Naive B cell (primary cell): ENCODE measurements around the gene SCAMP3. TPM values are rescaled to one million over a fixed set of nuclear protein-coding genes. Genes with fewer than 3 reads are reported as not detected.
"Not testable (repeated sequence)": the region's sequence is repeated elsewhere in the genome, so short reads cannot be mapped to it uniquely, and the experiment has no call there.

Experiments
- ATAC-seq, 2 donors: fragments of 150-1000 bp; cut with Tn5 transposase; 2 replicates each; pipeline ENCODE4 v1.10.0; 2021; ENCODE audit warnings: low read depth in 2 of 2, mild to moderate bottlenecking in 2 of 2, moderate library complexity in 2 of 2
- DNase-seq: peaks from one replicate; pipeline ENCODE4 v3.0.0; 2022
- H3K27ac Mint-ChIP-seq, 6 donors: one replicate each; pipeline ENCODE4 v1.8.0; 2020 to 2022; ENCODE audit warnings: mild to moderate bottlenecking in 6 of 6, mixed read lengths in 6 of 6, moderate library complexity in 5 of 6, inconsistent platforms in 2 of 6
- H3K27me3 Mint-ChIP-seq, 3 donors: one replicate each; pipeline ENCODE4 v1.8.0; 2021 to 2022; ENCODE audit warnings: mixed read lengths in 3 of 3, mild to moderate bottlenecking in 1 of 3
- H3K36me3 Mint-ChIP-seq, 2 donors: one replicate each; pipeline ENCODE4 v1.8.0; 2020 to 2022; ENCODE audit warnings: mixed read lengths in 2 of 2, inconsistent platforms in 1 of 2, mild to moderate bottlenecking in 1 of 2
- H3K4me1 Mint-ChIP-seq, 3 donors: one replicate each; pipeline ENCODE4 v1.8.0; 2020 to 2022; ENCODE audit warnings: mixed read lengths in 3 of 3, inconsistent platforms in 1 of 3, mild to moderate bottlenecking in 1 of 3, moderate library complexity in 1 of 3
- H3K4me3 Mint-ChIP-seq, 8 donors: one replicate each; pipeline ENCODE4 v1.8.0; 2020 to 2022; ENCODE audit warnings: mild to moderate bottlenecking in 8 of 8, mixed read lengths in 8 of 8, moderate library complexity in 8 of 8, inconsistent platforms in 2 of 8
- H3K9me3 Mint-ChIP-seq, 7 donors: one replicate each; pipeline ENCODE4 v1.8.0; 2020 to 2022; ENCODE audit warnings: mixed read lengths in 7 of 7, mild to moderate bottlenecking in 5 of 7, inconsistent platforms in 2 of 7, moderate library complexity in 1 of 7
- polyA plus RNA-seq, 6 donors: library from polyadenylated mRNA; unstranded; fragments of 300-500 nt; fragmentation: Illumina TruSeq; gene quantifications; one replicate each; pipeline ENCODE4 v1.2.3, GENCODE V29; 2021; ENCODE audit warnings: low read depth in 6 of 6

The SCAMP3 gene
- polyA plus RNA-seq, 6 donors from 2014 or later, result 100 to 142 (median 125) TPM

- DNase-seq (no peak), ATAC-seq (no peak)
- H3K27ac Mint-ChIP-seq, result peak overlapping the region in 5 of 6 donors; percentile 18 to 79 (median 26)
- H3K9me3 Mint-ChIP-seq, result no peaks in the 10 kb centered on the region
- H3K4me3 Mint-ChIP-seq, result peak overlapping the region; percentile 73 to 92 (median 85)
- H3K27me3 Mint-ChIP-seq, result no peaks in the 10 kb centered on the region
- H3K36me3 Mint-ChIP-seq, result peaks cover 0 to 10% of the 10 kb centered on the region in 2 donors
- H3K4me1 Mint-ChIP-seq, result peaks cover 42 to 53% (median 43%) of the 10 kb centered on the region in 3 donors
Measured at GRCh38 chr1:155256058-155256852, 5.9 kb downstream of the SCAMP3 start.

GRCh38 chr1:155255243-155256007 lies 6.7 kb downstream of the SCAMP3 start, which contains the start of gene ENTREP3:
ENTREP3 (minus strand) TSS chr1:155255483; CDS start chr1:155254877, 606 bp downstream.
- Mint-ChIP-seq H3K36me3 (peaks cover 0 to 10% of the 10 kb centered on the region in 2 donors), H3K4me3 (peak within 1 kb of the TSS; percentile 82 to 92 (median 86)), H3K9me3 (no peaks in the 10 kb centered on the region), H3K27me3 (no peaks in the 10 kb centered on the region), H3K27ac (peak within 1 kb of the TSS in 4 of 6 donors; percentile 26 to 79 (median 70)), H3K4me1 (peaks cover 38 to 52% (median 42%) of the 10 kb centered on the region in 3 donors)
- ATAC-seq (peak; percentile 57 to 58), DNase-seq (peak; percentile 64)

GRCh38 chr1:155254714-155255242 lies 7.4 kb downstream of the SCAMP3 start:
- Mint-ChIP-seq H3K4me3 (peak overlapping the region; percentile 82 to 92 (median 86)), H3K27ac (peak overlapping the region in 1 of 6 donors; percentile 26), H3K36me3 (peaks cover 0 to 10% of the 10 kb centered on the region in 2 donors), H3K27me3 (no peaks in the 10 kb centered on the region), H3K9me3 (no peaks in the 10 kb centered on the region), H3K4me1 (peaks cover 34 to 46% (median 40%) of the 10 kb centered on the region in 3 donors)
- DNase-seq (no peak), ATAC-seq (no peak)

- Mint-ChIP-seq H3K27me3 (no peaks in the 10 kb centered on the region), H3K9me3 (no peaks in the 10 kb centered on the region), H3K4me3 (peak overlapping the region; percentile 76 to 90 (median 84)), H3K4me1 (peaks cover 34 to 46% (median 40%) of the 10 kb centered on the region in 3 donors), H3K27ac (peak overlapping the region in 3 of 6 donors; percentile 26 to 68 (median 67)), H3K36me3 (peaks cover 0 to 10% of the 10 kb centered on the region in 2 donors)
- ATAC-seq (no peak), DNase-seq (no peak)
Measured at GRCh38 chr1:155254228-155254713, 7.9 kb downstream of the SCAMP3 start.

- Mint-ChIP-seq H3K27ac (peak overlapping the region in 3 of 6 donors; percentile 26 to 89 (median 69)), H3K27me3 (no peaks in the 10 kb centered on the region), H3K4me1 (peaks cover 34 to 46% (median 40%) of the 10 kb centered on the region in 3 donors), H3K9me3 (no peaks in the 10 kb centered on the region), H3K36me3 (peaks cover 0 to 10% of the 10 kb centered on the region in 2 donors), H3K4me3 (peak overlapping the region; percentile 76 to 90 (median 84))
- DNase-seq, result no peak
- no peak for ATAC-seq
Measured at GRCh38 chr1:155253797-155254196, 8.4 kb downstream of the SCAMP3 start.

GRCh38 chr1:155253208-155253607 lies 9.0 kb downstream of the SCAMP3 start:
- H3K4me1 Mint-ChIP-seq, result peaks cover 34 to 46% (median 40%) of the 10 kb centered on the region in 3 donors
- ATAC-seq, result no peak
- peaks cover 0 to 10% of the 10 kb centered on the region in 2 donors for H3K36me3 Mint-ChIP-seq
- peak overlapping the region; percentile 67 to 86 (median 81) for H3K4me3 Mint-ChIP-seq
- H3K27me3 Mint-ChIP-seq, result no peaks in the 10 kb centered on the region
- no peaks in the 10 kb centered on the region for H3K9me3 Mint-ChIP-seq
- H3K27ac Mint-ChIP-seq, result peak overlapping the region in 3 of 6 donors; percentile 26 to 89 (median 69)
- no peak for DNase-seq

GRCh38 chr1:155251566-155251965 lies 10.6 kb downstream of the SCAMP3 start:
- DNase-seq (no peak), ATAC-seq (no peak)
- Mint-ChIP-seq H3K27ac (no peak overlapping the region), H3K4me1 (peaks cover 28 to 37% (median 35%) of the 10 kb centered on the region in 3 donors), H3K4me3 (no peak overlapping the region), H3K27me3 (no peaks in the 10 kb centered on the region), H3K9me3 (no peaks in the 10 kb centered on the region), H3K36me3 (no peaks in the 10 kb centered on the region)

GRCh38 chr1:155250633-155251449 lies 11.3 kb downstream of the SCAMP3 start:
- Mint-ChIP-seq H3K4me3 (peak overlapping the region; percentile 49 to 86 (median 77)), H3K27ac (peak overlapping the region in 3 of 6 donors; percentile 26 to 93 (median 54)), H3K36me3 (no peaks in the 10 kb centered on the region), H3K9me3 (no peaks in the 10 kb centered on the region), H3K4me1 (peaks cover 25 to 35% (median 28%) of the 10 kb centered on the region in 3 donors), H3K27me3 (no peaks in the 10 kb centered on the region)
- peak; percentile 95 to 96 for ATAC-seq
- peak; percentile 96 for DNase-seq

GRCh38 chr1:155250246-155250632 lies 11.9 kb downstream of the SCAMP3 start:
- Mint-ChIP-seq H3K4me3 (peak overlapping the region; percentile 57 to 86 (median 80)), H3K4me1 (peaks cover 20 to 30% (median 29%) of the 10 kb centered on the region in 3 donors), H3K27ac (peak overlapping the region in 2 of 6 donors; percentile 33 to 93), H3K9me3 (no peaks in the 10 kb centered on the region), H3K36me3 (no peaks in the 10 kb centered on the region), H3K27me3 (no peaks in the 10 kb centered on the region)
- DNase-seq (no peak), ATAC-seq (peak; percentile 28 to 34)

GRCh38 chr1:155247667-155248553 lies 14.2 kb downstream of the SCAMP3 start:
- Mint-ChIP-seq H3K4me3 (peak overlapping the region in 2 of 8 donors; percentile 48 to 67), H3K27me3 (peaks cover 0 to 6% (median 5%) of the 10 kb centered on the region in 3 donors), H3K27ac (peak overlapping the region in 1 of 6 donors; percentile 37), H3K4me1 (peaks cover 18 to 33% (median 33%) of the 10 kb centered on the region in 3 donors), H3K36me3 (no peaks in the 10 kb centered on the region), H3K9me3 (peaks cover 0 to 4% (median 2%) of the 10 kb centered on the region in 7 donors)
- DNase-seq, result no peak
- ATAC-seq, result no peak

- not testable (repeated sequence) for H3K27me3 Mint-ChIP-seq, H3K9me3 Mint-ChIP-seq, DNase-seq, ATAC-seq, H3K36me3 Mint-ChIP-seq
- Mint-ChIP-seq H3K4me1 (peaks cover 16 to 38% (median 33%) of the 10 kb centered on the region in 3 donors), H3K4me3 (peak overlapping the region in 1 of 8 donors; percentile 67), H3K27ac (peak overlapping the region in 2 of 6 donors; percentile 0 to 94)
Measured at GRCh38 chr1:155246796-155247195, 15.4 kb downstream of the SCAMP3 start.
